Measurements from ENCODE around the gene UBE2H. TPM values are rescaled to one million over a fixed set of nuclear protein-coding genes. Genes with fewer than 3 reads are reported as not detected.

Gene UBE2H
- polyA plus RNA-seq, 1 of the 3 experiments (the other 2 are of a cell fraction): 129 TPM

DNA sequence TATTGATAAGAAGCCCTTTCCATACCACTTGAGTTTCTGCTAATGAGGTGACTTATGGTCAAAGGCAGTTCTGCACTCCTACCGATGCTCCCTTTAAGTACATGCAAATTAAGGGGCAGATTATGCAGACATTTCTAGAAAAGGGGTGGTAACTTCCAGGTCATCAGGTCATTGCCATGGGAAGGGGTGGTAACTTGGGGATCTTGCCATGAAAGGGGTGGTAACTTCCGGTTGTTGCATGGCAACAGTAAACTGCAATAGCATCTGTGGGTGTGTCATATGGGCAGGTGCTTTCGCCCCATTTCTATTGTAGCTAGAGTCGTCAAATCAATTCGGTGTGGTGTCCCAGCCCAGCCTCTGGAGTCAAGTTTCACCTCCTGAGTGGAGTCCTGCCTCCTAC is 150.9 kb downstream of the UBE2H start:
- H3K9me3 ChIP-seq: no peaks in the 10 kb centered on the region
- H3K9me2 ChIP-seq: no peaks in the 10 kb centered on the region
- peaks cover 6% of the 10 kb centered on the region for H3F3A ChIP-seq (replicated peaks; ENCODE audit: insufficient read depth)
- no peak overlapping the region for H3K4me3 ChIP-seq (ENCODE audit: low read depth in 2 of 2, low read length in 1 of 2)
- no peak for DNase-seq
- POLR2A ChIA-PET: no interaction called here
- H3K79me2 ChIP-seq (ENCODE audit: insufficient read depth): no peaks in the 10 kb centered on the region
- H3K27ac ChIP-seq (ENCODE audit: low read depth in 2 of 2, low read length in 1 of 2): no peak overlapping the region
- no peaks in the 10 kb centered on the region for H3K36me3 ChIP-seq (replicated peaks in 1 of 2; ENCODE audit: control insufficient read depth in 1 of 2, insufficient read depth in 2 of 2, low read length in 1 of 2)
- TF ChIP-seq, protein P1, sequence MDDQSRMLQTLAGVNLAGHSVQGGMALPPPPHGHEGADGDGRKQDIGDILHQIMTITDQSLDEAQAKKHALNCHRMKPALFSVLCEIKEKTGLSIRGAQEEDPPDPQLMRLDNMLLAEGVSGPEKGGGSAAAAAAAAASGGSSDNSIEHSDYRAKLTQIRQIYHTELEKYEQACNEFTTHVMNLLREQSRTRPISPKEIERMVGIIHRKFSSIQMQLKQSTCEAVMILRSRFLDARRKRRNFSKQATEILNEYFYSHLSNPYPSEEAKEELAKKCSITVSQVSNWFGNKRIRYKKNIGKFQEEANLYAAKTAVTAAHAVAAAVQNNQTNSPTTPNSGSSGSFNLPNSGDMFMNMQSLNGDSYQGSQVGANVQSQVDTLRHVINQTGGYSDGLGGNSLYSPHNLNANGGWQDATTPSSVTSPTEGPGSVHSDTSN (IDR thresholded peaks at IDR 0.05): no peak
- TF ChIP-seq ELF1 (IDR thresholded peaks at IDR 0.05) (no peak), YY1 (IDR thresholded peaks at IDR 0.05; ENCODE audit: low read depth) (no peak), TAF1 (IDR thresholded peaks at IDR 0.05; ENCODE audit: borderline replicate concordance, low read depth, low read length) (no peak), GABPA (IDR thresholded peaks at IDR 0.05; ENCODE audit: low read depth) (no peak), POLR2AphosphoS5 (IDR thresholded peaks at IDR 0.05; ENCODE audit: low read depth, low read length) (no peak), RAD21 (IDR thresholded peaks at IDR 0.05; ENCODE audit: low read length) (no peak), FOSL2 (IDR thresholded peaks at IDR 0.05; ENCODE audit: borderline replicate concordance, low read depth) (no peak), MXI1 (IDR thresholded peaks at IDR 0.05; ENCODE audit: low read depth, low read length) (no peak)
- TF ChIP-seq, protein P2, sequence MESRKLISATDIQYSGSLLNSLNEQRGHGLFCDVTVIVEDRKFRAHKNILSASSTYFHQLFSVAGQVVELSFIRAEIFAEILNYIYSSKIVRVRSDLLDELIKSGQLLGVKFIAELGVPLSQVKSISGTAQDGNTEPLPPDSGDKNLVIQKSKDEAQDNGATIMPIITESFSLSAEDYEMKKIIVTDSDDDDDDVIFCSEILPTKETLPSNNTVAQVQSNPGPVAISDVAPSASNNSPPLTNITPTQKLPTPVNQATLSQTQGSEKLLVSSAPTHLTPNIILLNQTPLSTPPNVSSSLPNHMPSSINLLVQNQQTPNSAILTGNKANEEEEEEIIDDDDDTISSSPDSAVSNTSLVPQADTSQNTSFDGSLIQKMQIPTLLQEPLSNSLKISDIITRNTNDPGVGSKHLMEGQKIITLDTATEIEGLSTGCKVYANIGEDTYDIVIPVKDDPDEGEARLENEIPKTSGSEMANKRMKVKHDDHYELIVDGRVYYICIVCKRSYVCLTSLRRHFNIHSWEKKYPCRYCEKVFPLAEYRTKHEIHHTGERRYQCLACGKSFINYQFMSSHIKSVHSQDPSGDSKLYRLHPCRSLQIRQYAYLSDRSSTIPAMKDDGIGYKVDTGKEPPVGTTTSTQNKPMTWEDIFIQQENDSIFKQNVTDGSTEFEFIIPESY (IDR thresholded peaks at IDR 0.05; ENCODE audit: borderline replicate concordance, low read depth): no peak
- TF ChIP-seq, protein P3, sequence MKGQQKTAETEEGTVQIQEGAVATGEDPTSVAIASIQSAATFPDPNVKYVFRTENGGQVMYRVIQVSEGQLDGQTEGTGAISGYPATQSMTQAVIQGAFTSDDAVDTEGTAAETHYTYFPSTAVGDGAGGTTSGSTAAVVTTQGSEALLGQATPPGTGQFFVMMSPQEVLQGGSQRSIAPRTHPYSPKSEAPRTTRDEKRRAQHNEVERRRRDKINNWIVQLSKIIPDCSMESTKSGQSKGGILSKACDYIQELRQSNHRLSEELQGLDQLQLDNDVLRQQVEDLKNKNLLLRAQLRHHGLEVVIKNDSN (IDR thresholded peaks at IDR 0.05; ENCODE audit: borderline replicate concordance, low read depth): no peak
- 89% methylated on average over 5 of the region's 5 CpGs for WGBS (ENCODE audit: low lambda C conversion rate)
- peaks cover 0 to 25% of the 10 kb centered on the region in 2 experiments; a peak in 1 of 4 replicates for H3K4me1 ChIP-seq (ENCODE audit: control insufficient read depth in 1 of 2, insufficient read depth in 2 of 2, low read depth in 1 of 2, low read length in 1 of 2)
- H2AFZ ChIP-seq (ENCODE audit: low read depth): no peak overlapping the region
- H3K4me2 ChIP-seq: no peak overlapping the region
- CTCF ChIA-PET: interaction anchor here (1.1 to 8.2 kb wide), 2 partner anchors 23 to 209 kb away, joined by 3 to 57 read pairs; no protein-coding TSS in a partner anchor
- H3K9ac ChIP-seq: no peak overlapping the region
- H4K20me1 ChIP-seq (ENCODE audit: insufficient read depth): no peaks in the 10 kb centered on the region
- H3K27me3 ChIP-seq (ENCODE audit: insufficient read depth): no peaks in the 10 kb centered on the region

DNA sequence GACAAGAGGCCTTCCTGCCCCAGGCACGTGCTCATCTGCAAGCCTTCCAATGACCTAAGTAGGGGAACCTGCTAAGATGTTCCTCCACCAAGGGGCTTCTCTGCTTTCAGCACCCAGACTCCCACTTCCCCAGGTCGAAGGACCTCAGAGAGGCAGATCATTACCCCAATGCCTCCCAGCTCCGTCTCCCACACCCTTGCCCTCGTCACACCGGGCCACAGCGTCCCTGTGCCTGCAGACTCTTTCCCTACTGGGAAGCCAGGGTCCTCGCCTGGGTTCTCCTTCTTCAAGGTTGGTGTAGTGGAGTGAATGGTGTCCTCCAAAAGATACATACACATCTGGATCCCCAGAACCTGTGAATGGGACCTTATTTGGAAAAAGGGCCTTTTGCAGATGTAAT is 151.9 kb downstream of the UBE2H start:
- Histone ChIP-seq H3K27me3 (ENCODE audit: insufficient read depth) (no peaks in the 10 kb centered on the region), H3K36me3 (replicated peaks in 1 of 2; ENCODE audit: control insufficient read depth in 1 of 2, insufficient read depth in 2 of 2, low read length in 1 of 2) (no peaks in the 10 kb centered on the region), H3K4me2 (no peak overlapping the region), H3K4me3 (ENCODE audit: low read depth in 2 of 2, low read length in 1 of 2) (no peak overlapping the region), H3K27ac (ENCODE audit: low read depth in 2 of 2, low read length in 1 of 2) (no peak overlapping the region), H3K4me1 (ENCODE audit: control insufficient read depth in 1 of 2, insufficient read depth in 2 of 2, low read depth in 1 of 2, low read length in 1 of 2) (peaks cover 0 to 25% of the 10 kb centered on the region in 2 experiments; a peak in 1 of 4 replicates), H3K79me2 (ENCODE audit: insufficient read depth) (no peaks in the 10 kb centered on the region), H4K20me1 (ENCODE audit: insufficient read depth) (no peaks in the 10 kb centered on the region), H3K9me3 (no peaks in the 10 kb centered on the region), H3K9me2 (no peaks in the 10 kb centered on the region), H3K9ac (no peak overlapping the region), H3F3A (replicated peaks; ENCODE audit: insufficient read depth) (peaks cover 6% of the 10 kb centered on the region), H2AFZ (ENCODE audit: low read depth) (no peak overlapping the region)
- 89% methylated on average over 7 of the region's 7 CpGs for WGBS (ENCODE audit: low lambda C conversion rate)
- ChIA-PET CTCF (interaction anchor here (0.9 to 8.2 kb wide), 5 partner anchors 9 to 210 kb away, joined by 3 to 57 read pairs (median 4); no protein-coding TSS in a partner anchor), POLR2A (no interaction called here)
- DNase-seq: no peak
- TF ChIP-seq FOSL2 (IDR thresholded peaks at IDR 0.05; ENCODE audit: borderline replicate concordance, low read depth) (no peak), POLR2AphosphoS5 (IDR thresholded peaks at IDR 0.05; ENCODE audit: low read depth, low read length) (peak; percentile 2; the same call in 1 of the 2 replicates)

Measured in SK-N-SH (cell line).